Endothelial cell of umbilical vein (primary cell): Measurements from ENCODE around the gene CPNE5. TPM values are rescaled to one million over a fixed set of nuclear protein-coding genes. Genes with fewer than 3 reads are reported as not detected.

Source experiments
- BruUV-seq: library from RNA; stranded (reverse); fragments of 400-500 nt; replicated peaks from 2 replicates; lab custom pipeline; 2021; lab: Mats Ljungman, UMichigan
- CTCF ChIA-PET: fragments of 300-600, 350-600 bp; sonication (Branson Sonifier 250); formaldehyde crosslinking; loops from one replicate; lab custom pipeline; 2021; ENCODE audit warnings: antibody characterized with exemption, inconsistent platforms; lab: Charles Lee
- POLR2A ChIA-PET: fragments of 300-600, 350-600 bp; sonication (Branson Sonifier 250); formaldehyde crosslinking; loops from one replicate; lab custom pipeline; 2021; ENCODE audit warnings: antibody characterized with exemption, inconsistent platforms; lab: Charles Lee
- DNase-seq: peaks from one replicate; pipeline ENCODE4 v3.0.0-alpha.2; 2011; ENCODE audit warnings: low read depth, low spot score
- FAIRE-seq: peaks from 2 replicates; lab custom pipeline; 2011; peaks lifted over from hg19 to GRCh38; lab: Jason Lieb, UNC
- H2AFZ ChIP-seq: 2 replicates; pipeline ENCODE4 v1.6.0; 2012; ENCODE audit warnings: low read depth, low read length, control low read depth, inconsistent platforms
- H3K27ac ChIP-seq: 2 replicates; pipeline ENCODE4 v1.5.1; 2011; ENCODE audit warnings: low read depth, mild to moderate bottlenecking, control low read depth, low read length, moderate library complexity; ENCODE audit not compliant: insufficient read depth
- H3K27me3 ChIP-seq, 2 experiments: 2 replicates each; pipeline versions ENCODE4 v1.6.0 to v1.6.1; 2011; ENCODE audit warnings: low read length in 2 of 2, mixed read lengths in 1 of 2; ENCODE audit not compliant: control insufficient read depth in 2 of 2, insufficient read depth in 2 of 2
- H3K36me3 ChIP-seq, 2 experiments: 2 replicates in 1 of 2; 3 replicates in 1 of 2; pipeline ENCODE4 v1.5.1; 2011; ENCODE audit warnings: low read length in 2 of 2, mild to moderate bottlenecking in 1 of 2, moderate library complexity in 1 of 2; ENCODE audit not compliant: control insufficient read depth in 2 of 2, insufficient read depth in 2 of 2; ENCODE audit errors: extremely low read depth in 1 of 2
- H3K4me1 ChIP-seq: 3 replicates; pipeline ENCODE4 v1.5.1; 2011; ENCODE audit warnings: mild to moderate bottlenecking, low read length; ENCODE audit not compliant: control insufficient read depth, insufficient read depth; ENCODE audit errors: extremely low read depth
- H3K4me2 ChIP-seq: 2 replicates; pipeline ENCODE4 v1.6.1; 2011; ENCODE audit warnings: low read length, control low read depth, mixed read lengths; ENCODE audit not compliant: insufficient read depth
- H3K4me3 ChIP-seq, 3 experiments: fragments of 200-600 bp in 1 of 3; sonication (generic), shearing (Covaris generic) in 1 of 3; replicated peaks in 1 of 3; 2 replicates each; pipeline ENCODE4 v1.5.1; 2011 to 2016; ENCODE audit warnings: control low read depth in 3 of 3, low read length in 3 of 3, mild to moderate bottlenecking in 2 of 3, inconsistent platforms in 1 of 3, low read depth in 1 of 3, moderate library complexity in 1 of 3; ENCODE audit not compliant: insufficient read depth in 1 of 3
- H3K79me2 ChIP-seq: 2 replicates; pipeline ENCODE4 v1.6.0; 2012; ENCODE audit warnings: low read length, inconsistent platforms; ENCODE audit not compliant: control insufficient read depth, insufficient read depth
- H3K9ac ChIP-seq: replicated peaks from 2 replicates; pipeline ENCODE3; 2011; ENCODE audit warnings: low read length, control low read depth; ENCODE audit not compliant: insufficient read depth; ENCODE audit errors: extremely low read depth
- H3K9me1 ChIP-seq: replicated peaks from 3 replicates; pipeline ENCODE4 v1.6.0; 2011; ENCODE audit warnings: mild to moderate bottlenecking, low read length; ENCODE audit not compliant: control insufficient read depth, insufficient read depth; ENCODE audit errors: extremely low read depth
- H3K9me3 ChIP-seq: replicated peaks from 2 replicates; pipeline ENCODE4 v1.5.1; 2012; ENCODE audit warnings: low read length, inconsistent platforms; ENCODE audit not compliant: control insufficient read depth, insufficient read depth
- H4K20me1 ChIP-seq: replicated peaks from 2 replicates; pipeline ENCODE3; 2011; ENCODE audit warnings: mild to moderate bottlenecking, low read length; ENCODE audit not compliant: control insufficient read depth, insufficient read depth; ENCODE audit errors: extremely low read depth
- CTCF ChIP-seq, 2 donors: IDR thresholded peaks; 1 replicate in 1 of 2; 2 replicates in 1 of 2; pipeline ENCODE4 v1.5.1; 2011; ENCODE audit warnings: low read length in 2 of 2, mild to moderate bottlenecking in 2 of 2, moderate library complexity in 2 of 2, control low read depth in 1 of 2, inconsistent platforms in 1 of 2, low read depth in 1 of 2; ENCODE audit not compliant: insufficient read depth in 1 of 2; ENCODE audit errors: extremely low read depth in 1 of 2
- EZH2 ChIP-seq: IDR thresholded peaks from 2 replicates; pipeline ENCODE4 v1.6.1; 2012; ENCODE audit warnings: borderline replicate concordance, low read depth, mild to moderate bottlenecking, moderate library complexity, low read length, inconsistent platforms; ENCODE audit not compliant: severe bottlenecking
- FOS ChIP-seq: IDR thresholded peaks from 2 replicates; pipeline ENCODE4 v1.6.1; 2011; ENCODE audit warnings: mild to moderate bottlenecking, low read length, moderate library complexity, borderline replicate concordance; ENCODE audit not compliant: insufficient read depth
- GATA2 ChIP-seq: IDR thresholded peaks from 2 replicates; pipeline ENCODE4 v1.7.0; 2011; ENCODE audit warnings: low read depth, mild to moderate bottlenecking, moderate library complexity, mixed read lengths, low read length; ENCODE audit not compliant: insufficient read length, insufficient read depth
- JUN ChIP-seq: IDR thresholded peaks from 2 replicates; pipeline ENCODE4 v1.6.1; 2011; ENCODE audit warnings: borderline replicate concordance, low read depth; ENCODE audit not compliant: insufficient read length, insufficient read depth
- MAX ChIP-seq: IDR thresholded peaks from 2 replicates; pipeline ENCODE4 v1.6.1; 2011; ENCODE audit not compliant: insufficient read depth, insufficient read length
- MYC ChIP-seq: IDR thresholded peaks from one replicate; pipeline ENCODE4 v1.6.1; 2011; ENCODE audit warnings: mild to moderate bottlenecking, low read depth, low read length
- POLR2A ChIP-seq: IDR thresholded peaks from 2 replicates; pipeline ENCODE4 v1.6.1; 2012; ENCODE audit warnings: low read depth, mild to moderate bottlenecking, control low read depth, low read length
- POLR2AphosphoS5 ChIP-seq: IDR thresholded peaks from 2 replicates; pipeline ENCODE4 v1.6.1; 2012; ENCODE audit warnings: low read depth, mild to moderate bottlenecking, control low read depth, low read length, moderate library complexity; ENCODE audit not compliant: insufficient read depth
- dilution Hi-C: fragments of 300-500 bp; cut with MboI; formaldehyde crosslinking; loops from one replicate; pipeline ENCODE4 v1.15.0; 2019; ENCODE audit warnings: low sequenced_read_pairs; ENCODE audit not compliant: extremely low pct_ligation_motif_present
- intact Hi-C: fragments of 100-400 bp; cut with micrococcal nuclease; formaldehyde crosslinking; loops from one replicate; pipeline ENCODE4 v1.10.0; 2022
- polyA plus RNA-seq, 4 experiments: library from polyadenylated mRNA; depleted of rRNA in 3 of 4; stranded (reverse) in 3 of 4; unstranded in 1 of 4; fragments of >200 nt; gene quantifications; 2 replicates each; pipeline versions ENCODE4 v1.2.1 to v1.2.3, GENCODE V29; 2011 to 2012; ENCODE audit warnings: missing spikeins in 1 of 4
- total RNA-seq: library from RNA; stranded (reverse); gene quantifications from 2 replicates; pipeline ENCODE4 v1.2.3, GENCODE V29; 2021

The CPNE5 gene
- total and polyA plus RNA-seq, 2 donors (not counting 3 experiments of a cell fraction or from before 2014, with no cell fraction given): 18.8 to 49.4 TPM

- ChIA-PET CTCF (interaction anchor here (1.1 to 2.3 kb wide), 5 partner anchors 8 to 62 kb away, joined by 3 to 9 read pairs (median 4); no protein-coding TSS in a partner anchor), POLR2A (no interaction called here)
- no peaks in the 10 kb centered on the region for H3K36me3 ChIP-seq
- no peak overlapping the region for H2AFZ ChIP-seq
- H3K9me3 ChIP-seq: no peaks in the 10 kb centered on the region
- H3K79me2 ChIP-seq: no peaks in the 10 kb centered on the region
- H3K27ac ChIP-seq: no peak overlapping the region
- H3K9me1 ChIP-seq: no peaks in the 10 kb centered on the region
- no peak overlapping the region for H3K4me2 ChIP-seq
- intact Hi-C loops: no loop called here
- H4K20me1 ChIP-seq: no peaks in the 10 kb centered on the region
- no peaks in the 10 kb centered on the region for H3K27me3 ChIP-seq
- no peak overlapping the region for H3K9ac ChIP-seq
- DNase-seq: no peak
- dilution Hi-C loops: no loop called here
- peaks cover 25% of the 10 kb centered on the region for H3K4me1 ChIP-seq
- TF ChIP-seq CTCF (IDR thresholded peaks at IDR 0.05; ENCODE audit: extremely low read depth in 1 of 2, insufficient read depth in 1 of 2, low read depth in 1 of 2, low read length in 2 of 2): no peak
- no peak for TF ChIP-seq JUN
- TF ChIP-seq FOS: no peak
- TF ChIP-seq POLR2AphosphoS5: no peak
- no peak for TF ChIP-seq MAX
- no peak for TF ChIP-seq EZH2
- TF ChIP-seq MYC: no peak
- no peak for TF ChIP-seq GATA2
- no peak for TF ChIP-seq POLR2A
- no peak overlapping the region for H3K4me3 ChIP-seq
- no peak for FAIRE-seq
- no TSS peak for BruUV-seq
Measured at GRCh38 chr6:36844232-36845170, 5.3 kb upstream of the CPNE5 start.
